H54 (cell line): ENCODE results near the gene AMPH.
A peak's percentile ranks its signal among the peaks of the same experiment; 100 is the strongest.

Source experiments
- DNase-seq: peaks from one replicate; pipeline ENCODE4 v3.0.0; 2011; ENCODE audit warnings: low spot score, mixed read lengths; ENCODE audit not compliant: insufficient read length
- FAIRE-seq: peaks from 3 replicates; lab custom pipeline; 2011; peaks lifted over from hg19 to GRCh38; lab: Jason Lieb, UNC
- POLR2A ChIP-seq: IDR thresholded peaks from 2 replicates; pipeline ENCODE4 v1.6.1; 2011; ENCODE audit warnings: low read depth, mild to moderate bottlenecking, low read length

AMPH gene

GRCh38 chr7:38448584-38449234 lies 182.5 kb downstream of the AMPH start:
- FAIRE-seq, result no peak
- DNase-seq, result no peak
- no peak for TF ChIP-seq POLR2A

GRCh38 chr7:38448054-38448453 lies 183.1 kb downstream of the AMPH start:
- no peak for TF ChIP-seq POLR2A
- DNase-seq (no peak), FAIRE-seq (no peak)

- DNase-seq, result no peak
- no peak for FAIRE-seq
- no peak for TF ChIP-seq POLR2A
These were observed 192.2 kb downstream of the AMPH start for GRCh38 chr7:38438970-38439369.

GRCh38 chr7:38432671-38433070 lies 198.5 kb downstream of the AMPH start:
- FAIRE-seq, result no peak
- no peak for TF ChIP-seq POLR2A

GRCh38 chr7:38432080-38432479 lies 199.1 kb downstream of the AMPH start:
- no peak for TF ChIP-seq POLR2A
- FAIRE-seq (no peak), DNase-seq (no peak)

More at GRCh38 chr7:38432671-38433070, 198.5 kb downstream of the AMPH start:
- DNase-seq, result no peak

GRCh38 chr7:38429057-38429456 lies 202.1 kb downstream of the AMPH start:
- DNase-seq (no peak), FAIRE-seq (no peak)
- no peak for TF ChIP-seq POLR2A

- FAIRE-seq (no peak), DNase-seq (no peak)
- TF ChIP-seq POLR2A, result no peak
These were observed 203.1 kb downstream of the AMPH start for GRCh38 chr7:38428041-38428440.

- FAIRE-seq (no peak), DNase-seq (no peak)
These were observed 203.8 kb downstream of the AMPH start for GRCh38 chr7:38427279-38427955.

GRCh38 chr7:38425509-38425908 lies 205.7 kb downstream of the AMPH start:
- DNase-seq (no peak), FAIRE-seq (no peak)
- no peak for TF ChIP-seq POLR2A

More at GRCh38 chr7:38427279-38427955, 203.8 kb downstream of the AMPH start:
- no peak for TF ChIP-seq POLR2A

GRCh38 chr7:38424750-38425463 lies 206.3 kb downstream of the AMPH start:
- no peak for DNase-seq
- TF ChIP-seq POLR2A, result no peak
- no peak for FAIRE-seq

GRCh38 chr7:38413784-38414183 lies 217.4 kb downstream of the AMPH start:
- no peak for DNase-seq
- TF ChIP-seq POLR2A, result no peak

GRCh38 chr7:38411404-38411803 lies 219.8 kb downstream of the AMPH start:
- DNase-seq (no peak), FAIRE-seq (no peak)
- TF ChIP-seq POLR2A, result no peak

More at GRCh38 chr7:38413784-38414183, 217.4 kb downstream of the AMPH start:
- no peak for FAIRE-seq

GRCh38 chr7:38410056-38410455 lies 221.1 kb downstream of the AMPH start:
- TF ChIP-seq POLR2A, result no peak
- FAIRE-seq (no peak), DNase-seq (no peak)

GRCh38 chr7:38409531-38409930 lies 221.6 kb downstream of the AMPH start:
- TF ChIP-seq POLR2A, result no peak
- no peak for FAIRE-seq
- no peak for DNase-seq

GRCh38 chr7:38398725-38399321 lies 232.3 kb downstream of the AMPH start:
- TF ChIP-seq POLR2A, result no peak
- FAIRE-seq (no peak), DNase-seq (peak; percentile 42)
